A673 (cell line): ENCODE measurements around the gene AMACR. TPM values are rescaled to one million over a fixed set of nuclear protein-coding genes. Genes with fewer than 3 reads are reported as not detected.

Experiments
- BruUV-seq: library from RNA; stranded (reverse); fragments of 400-500 nt; replicated peaks from 2 replicates; lab custom pipeline; 2021; lab: Mats Ljungman, UMichigan
- CTCF ChIA-PET: fragments of 300-600 bp; sonication (Branson Sonifier 250); formaldehyde crosslinking; loops from one replicate; lab custom pipeline; 2022; ENCODE audit warnings: antibody characterized with exemption; lab: Charles Lee
- POLR2A ChIA-PET: fragments of 300-600 bp; sonication (Branson Sonifier 250); formaldehyde crosslinking; loops from one replicate; lab custom pipeline; 2022; ENCODE audit warnings: antibody characterized with exemption; ENCODE audit not compliant: low non-redundant PET; lab: Charles Lee
- DNase-seq: peaks from one replicate; pipeline ENCODE4 v3.0.0-alpha.2; 2015; ENCODE audit warnings: low spot score
- H3K27ac ChIP-seq: fragments of 200-600 bp; sonication (generic); 2 replicates; pipeline ENCODE4 v1.5.1; 2016; ENCODE audit warnings: mixed run types, low read depth, mild to moderate bottlenecking, mixed read lengths, antibody characterized with exemption, low read length; ENCODE audit not compliant: poor library complexity, severe bottlenecking
- H3K27me3 ChIP-seq: fragments of 200-600 bp; sonication (generic); replicated peaks from 2 replicates; pipeline ENCODE4 v1.6.1; 2017; ENCODE audit warnings: mixed run types, low read depth, mild to moderate bottlenecking, mixed read lengths, antibody characterized with exemption, low read length; ENCODE audit not compliant: insufficient read depth, poor library complexity
- H3K36me3 ChIP-seq: fragments of 200-600 bp; sonication (generic); 2 replicates; pipeline ENCODE4 v1.6.1; 2016; ENCODE audit warnings: mixed run types, mild to moderate bottlenecking, mixed read lengths, antibody characterized with exemption, low read length; ENCODE audit not compliant: insufficient read depth, poor library complexity, severe bottlenecking
- H3K4me1 ChIP-seq: fragments of 200-600 bp; sonication (generic); 2 replicates; pipeline ENCODE4 v1.6.1; 2017; ENCODE audit warnings: mixed run types, mild to moderate bottlenecking, mixed read lengths, antibody characterized with exemption, low read length; ENCODE audit not compliant: insufficient read depth, poor library complexity, severe bottlenecking
- H3K4me3 ChIP-seq: fragments of 200-600 bp; sonication (generic); 2 replicates; pipeline ENCODE4 v1.5.1; 2016; ENCODE audit warnings: low read depth, mixed run types, mild to moderate bottlenecking, mixed read lengths, low read length; ENCODE audit not compliant: poor library complexity, severe bottlenecking
- H3K9me3 ChIP-seq: fragments of 200-600 bp; sonication (generic); 2 replicates; pipeline ENCODE4 v1.6.1; 2016; ENCODE audit warnings: mixed run types, low read depth, mild to moderate bottlenecking, mixed read lengths, antibody characterized with exemption, low read length; ENCODE audit not compliant: poor library complexity, severe bottlenecking
- EZH2 ChIP-seq: fragments of 200-600 bp; sonication (generic); IDR thresholded peaks from 2 replicates; pipeline ENCODE4 v1.6.1; 2017; ENCODE audit warnings: borderline replicate concordance, low read depth, mild to moderate bottlenecking, mixed read lengths, antibody characterized with exemption, low read length; ENCODE audit not compliant: poor library complexity, severe bottlenecking
- intact Hi-C: fragments of 100-400 bp; cut with micrococcal nuclease; formaldehyde crosslinking; loops from one replicate; pipeline ENCODE4 v1.10.0; 2022; ENCODE audit not compliant: unreplicated experiment
- total RNA-seq: library from RNA; stranded (reverse); gene quantifications from 2 replicates; pipeline ENCODE4 v1.2.3, GENCODE V29; 2021
- TF ChIP-seq, protein P1 (sequence below): fragments of 300-800, 200-600 bp; sonication (generic); conservative IDR thresholded peaks from 2 replicates; pipeline ENCODE4 v1.5.1; 2017; ENCODE audit warnings: low read depth, mild to moderate bottlenecking, antibody characterized with exemption, low read length, moderate library complexity, mixed read lengths

AMACR gene
- total RNA-seq, 1 experiment from 2014 or later: 13.9 TPM

DNA sequence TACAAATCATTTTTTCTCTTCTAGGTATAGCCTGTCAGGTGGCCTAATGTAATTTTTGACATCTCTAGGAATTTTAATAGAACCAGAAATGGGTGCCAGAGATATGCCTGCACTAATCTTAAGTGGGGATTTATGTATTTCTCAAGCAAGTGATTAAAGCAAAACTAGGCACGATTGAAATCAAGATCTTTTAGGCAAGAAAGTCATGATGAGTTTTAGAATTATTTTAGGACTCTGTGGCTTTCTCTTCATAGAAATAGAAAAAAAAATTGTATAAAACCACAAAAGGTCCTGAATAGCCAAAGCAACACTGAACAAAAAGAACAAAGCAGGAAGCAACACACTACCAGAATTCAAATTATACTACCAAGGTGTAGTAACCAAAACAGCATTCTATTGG, 952 bp upstream of the AMACR start:
- Histone ChIP-seq H3K27me3 (no peaks in the 10 kb centered on the region), H3K4me3 (peak overlapping the region; percentile 77), H3K9me3 (no peaks in the 10 kb centered on the region), H3K27ac (peak overlapping the region; percentile 82), H3K4me1 (peaks cover 13% of the 10 kb centered on the region), H3K36me3 (no peaks in the 10 kb centered on the region)
- no peak for DNase-seq
- ChIA-PET CTCF (no interaction called here), POLR2A (no interaction called here)
- intact Hi-C loops: no loop called here
- no peak for TF ChIP-seq EZH2
- TF ChIP-seq, protein P1, sequence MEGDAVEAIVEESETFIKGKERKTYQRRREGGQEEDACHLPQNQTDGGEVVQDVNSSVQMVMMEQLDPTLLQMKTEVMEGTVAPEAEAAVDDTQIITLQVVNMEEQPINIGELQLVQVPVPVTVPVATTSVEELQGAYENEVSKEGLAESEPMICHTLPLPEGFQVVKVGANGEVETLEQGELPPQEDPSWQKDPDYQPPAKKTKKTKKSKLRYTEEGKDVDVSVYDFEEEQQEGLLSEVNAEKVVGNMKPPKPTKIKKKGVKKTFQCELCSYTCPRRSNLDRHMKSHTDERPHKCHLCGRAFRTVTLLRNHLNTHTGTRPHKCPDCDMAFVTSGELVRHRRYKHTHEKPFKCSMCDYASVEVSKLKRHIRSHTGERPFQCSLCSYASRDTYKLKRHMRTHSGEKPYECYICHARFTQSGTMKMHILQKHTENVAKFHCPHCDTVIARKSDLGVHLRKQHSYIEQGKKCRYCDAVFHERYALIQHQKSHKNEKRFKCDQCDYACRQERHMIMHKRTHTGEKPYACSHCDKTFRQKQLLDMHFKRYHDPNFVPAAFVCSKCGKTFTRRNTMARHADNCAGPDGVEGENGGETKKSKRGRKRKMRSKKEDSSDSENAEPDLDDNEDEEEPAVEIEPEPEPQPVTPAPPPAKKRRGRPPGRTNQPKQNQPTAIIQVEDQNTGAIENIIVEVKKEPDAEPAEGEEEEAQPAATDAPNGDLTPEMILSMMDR: no peak
- BruUV-seq: no TSS peak

DNA sequence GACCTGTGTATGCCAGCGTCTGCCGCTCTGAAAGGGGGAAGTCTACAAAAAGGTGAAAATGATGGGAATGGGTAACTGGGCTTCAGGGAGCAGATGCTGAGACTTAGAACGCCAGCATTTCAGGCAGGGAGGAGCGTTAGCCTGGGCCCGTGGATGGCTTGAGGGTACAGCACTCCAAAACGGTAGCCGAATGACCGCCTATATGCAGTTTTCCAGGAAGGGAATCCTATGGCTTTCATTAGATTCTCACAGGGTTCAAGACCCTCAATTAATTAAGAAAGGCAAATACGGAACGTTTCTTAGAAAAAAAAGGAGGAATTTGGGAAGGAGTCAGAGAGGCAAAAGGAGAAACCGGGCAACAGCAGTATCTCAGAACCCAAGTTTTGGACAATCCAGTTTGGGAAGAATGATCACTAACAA, 639 bp downstream of the AMACR start:
- ChIA-PET POLR2A (no interaction called here), CTCF (no interaction called here)
- H3K36me3 ChIP-seq: no peaks in the 10 kb centered on the region
- DNase-seq: no peak
- TF ChIP-seq, protein P1: no peak
- TF ChIP-seq EZH2: no peak
- H3K9me3 ChIP-seq: no peaks in the 10 kb centered on the region
- peaks cover 13% of the 10 kb centered on the region for H3K4me1 ChIP-seq
- H3K4me3 ChIP-seq: peak overlapping the region; percentile 77
- H3K27ac ChIP-seq: peak overlapping the region; percentile 82
- intact Hi-C loops: no loop called here
- H3K27me3 ChIP-seq: no peaks in the 10 kb centered on the region
- BruUV-seq: TSS peak; percentile 46

DNA sequence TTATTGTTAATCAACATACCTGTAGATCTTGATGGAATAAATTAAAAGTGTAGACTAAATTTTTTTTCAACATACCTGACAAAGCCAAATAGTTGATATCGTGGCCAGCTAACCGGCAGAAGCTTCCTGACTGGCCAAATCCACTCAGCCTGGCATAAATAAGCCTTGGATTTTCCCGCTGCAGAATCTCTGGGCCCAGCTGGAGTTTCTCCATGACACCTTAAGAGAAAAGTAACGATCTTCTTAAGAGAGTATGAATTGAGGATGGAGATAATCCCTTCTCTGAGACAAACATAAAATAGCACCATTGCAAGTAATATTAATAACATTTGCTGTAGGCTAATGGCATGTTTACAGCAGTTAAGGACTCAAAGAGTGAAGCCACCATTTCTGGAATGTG, 2.2 kb downstream of the AMACR start:
- intact Hi-C loops: no loop called here
- ChIA-PET CTCF (no interaction called here), POLR2A (no interaction called here)
- H3K9me3 ChIP-seq: no peaks in the 10 kb centered on the region
- H3K27me3 ChIP-seq: no peaks in the 10 kb centered on the region
- no peak overlapping the region for H3K4me3 ChIP-seq
- TF ChIP-seq, protein P1: no peak
- TF ChIP-seq EZH2: no peak
- no TSS peak for BruUV-seq
- no peak for DNase-seq
- H3K36me3 ChIP-seq: no peaks in the 10 kb centered on the region
- no peak overlapping the region for H3K27ac ChIP-seq
- peaks cover 13% of the 10 kb centered on the region for H3K4me1 ChIP-seq
